Measurements from ENCODE around the gene NRBP1.

GRCh38 chr2:27379836-27380625 is 48.4 kb upstream of the NRBP1 start:
- TF ChIP-seq POLR2AphosphoS5 (IDR thresholded peaks at IDR 0.05) = peak in 2 of 3 donors; percentile 39 to 74
- TF ChIP-seq EP300 (IDR thresholded peaks at IDR 0.05) = no peak
- no peak for TF ChIP-seq CTCF (IDR thresholded peaks at IDR 0.05)

Measured in stomach (tissue), 4 donors.